NCI-H1092 treated with DMSO at 0.1 percent for 48 hours (cell line): Measurements from ENCODE around the gene RNF220.
A peak's percentile ranks its signal among the peaks of the same experiment; 100 is the strongest.
"Not testable (repeated sequence)": the region's sequence is repeated elsewhere in the genome, so short reads cannot be mapped to it uniquely, and the experiment has no call there.

Experiments used
- DNase-seq: peaks from one replicate; lab custom pipeline; 2025; lab: John Stamatoyannopoulos, UW

RNF220 gene

DNA sequence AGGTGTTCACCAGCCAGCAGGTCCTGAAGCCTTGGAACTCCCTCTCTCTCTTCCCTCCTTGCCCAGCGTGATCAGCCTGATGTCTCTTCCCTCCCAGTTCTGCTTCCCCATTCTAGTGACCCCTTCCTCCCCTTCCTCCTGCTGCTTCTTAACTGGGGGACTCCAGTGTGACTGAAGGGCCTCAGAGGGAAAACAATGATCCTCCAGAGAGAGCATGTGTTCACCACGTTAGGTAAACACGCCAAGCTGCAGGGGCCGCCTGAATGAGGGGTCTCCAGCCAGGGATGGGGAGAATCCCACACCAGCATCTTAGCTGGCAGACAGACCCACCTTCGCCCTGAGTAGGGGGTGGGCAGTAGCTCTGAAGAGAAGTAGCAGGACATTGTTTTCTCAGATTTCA, 144.5 kb downstream of the RNF220 start:
- DNase-seq: no peak

DNA sequence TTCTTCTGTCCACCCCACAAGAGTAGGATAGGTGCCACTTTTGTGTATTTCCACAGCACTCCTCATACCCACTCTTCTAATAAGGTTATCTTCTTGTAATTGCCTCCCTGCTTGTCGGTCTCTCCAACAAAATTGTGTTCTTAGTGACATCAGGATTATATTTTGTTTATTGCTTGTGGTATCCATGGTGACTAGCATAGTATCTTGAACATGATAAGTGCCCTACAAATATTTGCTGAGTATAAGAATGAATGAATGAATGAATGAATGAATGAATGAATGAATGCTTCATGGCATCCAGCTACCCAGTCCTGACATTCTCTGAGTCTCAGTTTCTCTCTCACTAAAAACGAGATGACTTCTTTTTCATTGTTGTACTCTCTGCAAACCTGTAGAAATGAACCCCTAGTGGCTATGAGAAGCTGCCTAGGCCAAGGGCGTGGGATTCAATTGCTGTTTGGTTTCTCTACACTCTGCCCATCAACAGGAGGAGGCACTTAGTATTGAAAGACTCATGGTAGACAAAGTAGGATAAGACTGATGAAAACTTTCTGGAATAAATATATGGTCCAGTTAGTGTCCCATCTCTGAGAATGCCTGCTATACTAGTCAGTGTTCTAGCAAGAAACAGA, 148.2 kb downstream of the RNF220 start:
- no peak for DNase-seq

DNA sequence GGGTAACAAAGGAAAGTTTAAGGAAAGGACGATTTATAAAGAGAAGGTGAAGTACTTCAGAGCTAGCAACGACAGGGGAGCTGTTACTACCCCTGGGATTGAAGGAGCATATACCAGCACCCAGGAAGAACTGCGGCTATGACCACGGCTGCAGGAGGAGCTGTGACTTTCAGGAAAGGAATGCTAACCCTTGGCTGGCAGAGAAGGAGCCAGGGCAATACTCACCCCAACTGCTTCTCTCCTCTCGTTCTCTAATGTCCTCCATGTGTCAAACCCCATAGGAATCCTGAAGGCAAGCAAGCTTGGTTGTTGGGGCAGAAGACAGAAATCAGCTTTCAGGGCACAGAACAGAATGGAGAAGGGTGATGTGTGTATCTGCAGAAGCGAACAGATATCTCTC, 148.7 kb downstream of the RNF220 start:
- DNase-seq: no peak

- no peak for DNase-seq
Measured at GRCh38 chr1:44554706-44555105, 149.7 kb downstream of the RNF220 start.

DNA sequence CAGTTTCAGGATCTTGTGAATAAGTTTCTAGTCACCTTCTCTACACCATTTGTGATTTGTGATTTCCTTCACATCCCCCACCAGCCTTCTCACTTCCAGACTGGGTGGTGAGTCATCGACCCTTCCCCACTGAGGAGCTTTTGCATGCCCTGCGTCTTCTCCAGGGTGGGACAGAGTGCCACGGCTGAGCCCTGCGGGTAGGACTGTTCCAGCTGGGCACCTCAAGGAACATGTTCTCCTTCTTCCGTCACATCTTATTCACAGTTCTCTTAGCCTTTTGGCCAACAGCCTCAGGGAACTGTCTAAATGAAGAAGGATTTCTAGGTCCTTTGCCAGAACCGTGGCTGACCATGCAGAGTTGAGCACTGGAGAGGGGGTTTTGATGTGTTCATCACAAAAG, 152.7 kb downstream of the RNF220 start:
- no peak for DNase-seq

DNA sequence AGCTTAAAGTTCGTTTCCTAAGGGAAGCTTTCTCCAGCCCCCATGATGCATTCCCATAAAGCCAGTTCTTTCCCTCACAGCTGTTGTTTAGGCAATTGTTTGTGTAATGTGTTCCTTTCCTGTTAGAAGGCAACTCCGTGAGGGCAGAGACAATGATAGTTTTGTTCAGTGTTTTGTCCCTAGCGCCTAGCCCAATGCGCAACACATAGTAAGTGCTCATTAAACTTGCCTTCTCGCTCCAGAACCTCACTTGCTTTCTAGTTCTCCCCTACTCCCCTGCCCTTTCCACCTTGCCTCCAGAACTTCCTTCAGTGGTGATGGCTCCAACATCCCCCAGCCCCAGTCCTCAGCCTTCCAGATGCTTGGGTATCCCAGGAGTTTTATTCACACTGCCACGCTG, 153.8 kb downstream of the RNF220 start:
- no peak for DNase-seq

GRCh38 chr1:44559330-44559729, 154.3 kb downstream of the RNF220 start:
- DNase-seq: no peak

GRCh38 chr1:44559913-44560312, 154.9 kb downstream of the RNF220 start:
- no peak for DNase-seq

DNA sequence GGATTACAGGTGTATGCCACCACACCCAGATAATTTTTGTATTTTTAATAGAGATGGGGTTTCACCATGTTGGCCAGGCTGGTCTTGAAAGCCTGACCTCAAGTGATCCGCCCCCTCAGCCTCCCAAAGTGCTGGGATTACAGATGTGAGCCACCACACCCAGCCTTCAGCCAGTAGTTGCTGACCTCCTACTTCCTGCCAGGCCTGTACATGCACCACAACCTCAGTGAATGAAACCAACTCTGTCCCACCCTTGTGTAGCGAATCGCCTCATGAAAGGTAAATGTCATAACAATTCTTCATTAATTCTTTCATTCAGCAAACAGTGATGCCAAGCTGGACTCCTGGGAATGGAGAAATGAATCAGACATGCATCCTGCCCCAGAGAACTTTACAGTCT, 155.6 kb downstream of the RNF220 start:
- DNase-seq: not testable (repeated sequence)

GRCh38 chr1:44565259-44565750, 160.2 kb downstream of the RNF220 start:
- DNase-seq: no peak

DNA sequence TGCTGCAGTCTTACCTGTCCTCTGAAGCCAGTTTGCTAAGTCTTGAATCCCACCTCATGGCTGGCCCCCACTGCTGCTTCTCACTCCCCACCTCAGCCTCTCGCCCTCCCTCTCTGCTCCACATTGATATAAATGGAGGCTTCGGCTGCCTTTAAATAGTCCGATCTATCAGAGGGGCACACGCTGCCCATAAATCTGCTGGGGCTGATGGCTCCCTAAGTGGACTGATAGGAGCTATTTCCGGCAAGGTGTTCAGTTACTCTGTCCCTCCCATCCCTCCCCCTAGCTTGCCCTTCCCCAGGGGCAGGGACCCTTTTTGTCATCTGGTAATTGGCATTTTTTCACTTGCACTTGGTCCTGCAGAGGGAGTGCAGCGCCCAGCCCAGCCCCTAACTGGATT, 160.8 kb downstream of the RNF220 start:
- DNase-seq: no peak

- no peak for DNase-seq
Measured at GRCh38 chr1:44566281-44567046, 161.4 kb downstream of the RNF220 start.

DNA sequence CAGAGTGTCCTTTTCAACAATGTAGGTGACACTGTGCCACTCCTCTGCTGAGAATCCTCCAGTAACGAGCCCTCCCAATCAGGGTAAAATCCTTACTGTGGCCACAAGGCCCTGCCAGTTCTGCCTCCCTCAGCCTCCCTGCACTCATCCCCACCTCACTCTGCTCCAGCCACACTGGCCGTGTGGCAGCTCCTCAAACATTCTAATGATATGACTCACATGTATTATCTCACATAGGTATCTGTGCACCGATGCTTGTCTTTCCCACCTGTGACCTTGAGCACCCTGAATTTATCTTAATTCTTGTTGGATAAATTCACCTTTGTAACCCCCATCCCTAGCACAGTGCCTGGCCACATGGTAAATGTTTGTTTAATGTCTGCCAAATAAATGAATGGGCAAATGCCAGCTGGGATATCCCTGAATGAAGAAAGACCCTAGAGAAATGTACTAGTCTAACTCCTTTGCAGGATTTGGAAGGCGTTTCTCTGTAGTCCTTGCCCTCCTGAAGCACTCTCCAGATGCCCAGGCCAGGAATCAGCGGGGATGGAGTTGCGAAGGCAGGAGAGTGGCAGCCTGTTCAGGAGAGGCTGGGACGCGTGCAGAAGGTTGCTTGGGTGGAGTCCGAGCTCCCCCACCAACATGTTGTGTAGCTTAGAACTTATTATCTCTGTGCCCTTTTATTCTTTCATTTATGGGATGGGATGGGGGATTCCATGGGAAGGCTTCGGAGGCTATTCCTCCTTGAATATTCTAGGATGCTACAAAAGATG, 163.3 kb downstream of the RNF220 start:
- no peak for DNase-seq

DNA sequence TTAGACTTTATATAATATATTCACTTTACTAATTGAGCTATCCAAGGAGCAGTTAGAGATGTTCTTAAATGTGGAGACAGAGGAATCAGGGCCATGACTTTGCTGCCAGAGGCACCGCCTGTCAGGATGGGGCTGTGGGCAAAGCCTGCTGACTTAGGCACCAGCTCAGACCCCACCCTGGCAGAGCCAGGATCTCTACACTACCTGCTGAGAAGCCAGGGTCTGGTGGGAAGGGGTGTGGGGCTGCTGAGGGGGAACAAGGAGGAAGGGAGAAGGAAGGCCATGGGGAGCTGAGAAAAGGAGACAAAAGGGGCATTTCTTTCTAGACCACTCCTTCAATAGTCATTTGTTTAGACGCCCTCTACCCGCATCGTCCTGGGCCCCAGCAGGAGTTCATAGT, 164.4 kb downstream of the RNF220 start:
- no peak for DNase-seq

GRCh38 chr1:44571712-44572571, 166.9 kb downstream of the RNF220 start:
- peak; percentile 34 for DNase-seq

- no peak for DNase-seq
Measured at GRCh38 chr1:44572572-44572879, 167.5 kb downstream of the RNF220 start.

DNA sequence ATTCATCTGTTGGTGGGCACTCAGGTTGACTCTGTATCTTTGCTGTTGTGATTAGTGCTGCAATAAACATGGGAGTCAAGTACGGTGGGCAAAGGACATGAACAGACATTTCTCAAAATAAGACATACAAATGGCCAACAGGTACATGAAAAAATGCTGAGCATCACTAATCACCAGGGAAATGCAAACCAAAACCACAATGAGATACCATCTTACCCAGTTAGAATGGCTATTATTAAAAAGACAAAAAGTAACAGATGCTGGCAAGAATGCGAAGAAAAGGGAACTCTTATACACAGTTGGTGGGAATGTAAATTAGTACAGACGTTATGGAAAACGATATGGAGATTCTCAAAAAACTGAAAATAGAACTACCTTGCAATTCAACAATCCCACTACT, 170.3 kb downstream of the RNF220 start:
- DNase-seq: no peak

DNA sequence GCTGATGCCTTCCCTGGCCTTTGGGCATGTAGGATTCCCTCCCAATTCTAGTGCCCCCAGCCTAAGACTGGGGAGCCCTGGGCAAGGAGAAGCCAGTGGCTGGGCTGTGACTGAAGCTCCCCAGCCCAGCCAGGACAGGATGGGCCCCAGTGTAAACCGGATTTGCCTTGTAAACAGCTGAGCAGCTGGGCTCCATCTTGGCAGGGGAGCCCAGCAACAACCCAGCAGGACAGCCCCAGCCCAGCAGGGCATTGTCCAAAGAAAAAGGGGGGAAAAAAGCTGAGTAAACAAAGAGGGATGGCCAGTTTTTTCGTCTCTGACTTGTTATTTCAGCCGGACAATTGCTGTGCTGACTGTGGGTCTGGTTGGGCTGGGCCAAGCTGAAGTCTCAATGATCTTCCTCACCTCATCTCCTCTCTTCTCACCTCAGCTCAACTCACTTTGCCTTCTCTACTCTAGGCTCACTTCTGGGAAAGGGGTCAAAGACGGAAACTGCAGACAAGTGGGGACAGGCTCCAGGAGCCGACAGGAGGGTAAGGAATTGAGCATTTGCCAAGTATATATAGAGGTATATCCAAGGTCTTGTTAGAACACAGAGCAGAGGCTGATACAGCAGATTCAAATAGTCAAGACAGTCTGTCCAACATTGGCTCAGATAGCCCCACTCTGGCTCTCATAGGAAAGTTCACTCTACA, 171.5 kb downstream of the RNF220 start:
- DNase-seq: peak; percentile 43

GRCh38 chr1:44581205-44581604, 176.2 kb downstream of the RNF220 start:
- DNase-seq: no peak

DNA sequence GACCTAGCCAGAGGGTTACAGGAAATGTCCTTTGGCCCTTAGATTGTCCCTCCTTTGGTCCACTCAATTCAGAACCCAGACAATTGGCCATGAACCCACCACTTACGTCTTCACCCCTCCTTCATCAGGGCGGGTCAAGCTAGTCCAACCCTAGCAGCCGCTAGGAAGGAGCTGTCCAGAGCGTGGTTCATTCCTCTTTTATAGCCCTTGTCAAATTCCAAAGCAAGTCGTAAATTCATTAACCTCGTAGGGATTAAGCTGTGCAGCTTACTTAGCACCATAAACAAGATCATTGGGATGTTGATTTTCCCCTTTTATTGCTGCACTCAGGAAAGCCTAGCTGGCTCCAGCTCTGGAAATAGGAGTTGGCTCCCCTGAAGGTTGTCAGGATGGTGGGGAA, 179.1 kb downstream of the RNF220 start:
- DNase-seq: no peak

DNA sequence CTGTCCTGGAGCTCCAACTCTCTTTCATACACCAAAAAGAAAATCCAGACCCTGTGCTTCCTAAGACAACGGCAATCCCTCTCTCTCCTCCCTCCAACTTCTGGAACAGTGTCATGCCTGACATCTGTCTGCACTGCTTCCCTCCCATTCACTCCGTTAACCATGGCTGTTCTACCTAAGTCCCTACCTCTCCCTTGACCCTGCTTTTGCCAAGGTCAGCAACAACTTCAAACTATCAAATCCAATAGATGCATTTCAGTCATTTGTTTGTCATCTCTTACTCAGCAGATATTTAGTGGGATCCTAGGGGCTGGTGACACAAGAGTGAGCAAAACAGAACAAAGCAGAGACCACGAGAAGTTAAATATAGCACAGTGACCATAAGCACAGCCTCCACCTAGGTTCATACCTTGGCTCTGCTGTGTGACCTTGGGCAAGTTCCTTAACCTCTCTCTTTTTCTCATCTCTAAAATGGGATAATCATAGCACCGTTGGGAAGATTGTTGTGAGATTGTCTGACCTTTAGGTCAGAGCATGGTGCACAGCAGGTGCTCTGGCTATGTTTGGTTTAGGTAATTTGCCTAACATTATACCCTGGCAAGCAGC, 180.4 kb downstream of the RNF220 start:
- no peak for DNase-seq
